HCT116 (cell line): ENCODE data around the gene TEX10. TPM values are rescaled to one million over a fixed set of nuclear protein-coding genes. Genes with fewer than 3 reads are reported as not detected.

Experiments used
- ATAC-seq: fragments of 200-7000 bp; cut with Tn5 transposase; 2 replicates; pipeline ENCODE4 v1.9.1; 2020; ENCODE audit warnings: mild to moderate bottlenecking, moderate library complexity
- BruUV-seq: library from RNA; stranded (reverse); fragments of 400-500 nt; replicated peaks from 2 replicates; lab custom pipeline; 2021; lab: Mats Ljungman, UMichigan
- CTCF ChIA-PET: fragments of 300-600 bp; sonication (Branson Sonifier 250); formaldehyde crosslinking; loops from one replicate; lab custom pipeline; 2021; ENCODE audit warnings: antibody characterized with exemption; lab: Charles Lee
- POLR2A ChIA-PET: fragments of 300-600, 350-600 bp; sonication (Branson Sonifier 250); formaldehyde crosslinking; loops from one replicate; lab custom pipeline; 2021; ENCODE audit warnings: antibody characterized with exemption; lab: Charles Lee
- RAD21 ChIA-PET, 2 experiments: fragments of 300-600 bp; sonication (Branson Sonifier 250); formaldehyde crosslinking; loops; one replicate each; lab custom pipeline; 2023; ENCODE audit warnings: low total read pairs in 2 of 2; ENCODE audit not compliant: uncharacterized antibody in 2 of 2, unreplicated experiment in 2 of 2, low non-redundant PET in 1 of 2; lab: Charles Lee
- DNase-seq: peaks from one replicate; pipeline ENCODE4 v3.0.0-alpha.2; 2010; ENCODE audit warnings: low read depth, low spot score
- H2AFZ ChIP-seq: fragments of 200-600 bp; shearing (Covaris generic), sonication (generic); 2 replicates; pipeline ENCODE4 v1.6.1; 2017; ENCODE audit warnings: low read depth, mixed run types, mixed read lengths, antibody characterized with exemption, low read length; ENCODE audit not compliant: poor library complexity, severe bottlenecking
- H3K27ac ChIP-seq: 2 replicates; pipeline ENCODE4 v1.5.1; 2012; ENCODE audit warnings: low read depth, low read length
- H3K27me3 ChIP-seq: fragments of 200-600 bp; sonication (generic); 2 replicates; pipeline ENCODE4 v1.6.1; 2016; ENCODE audit warnings: mixed run types, low read length, mixed read lengths; ENCODE audit not compliant: insufficient read depth
- H3K36me3 ChIP-seq, 2 experiments: fragments of 200-500 bp in 1 of 2; fragments of 200-600 bp in 1 of 2; sonication (Bioruptor generic) in 1 of 2; sonication (generic) in 1 of 2; 2 replicates each; pipeline versions ENCODE4 v1.5.1 to v1.6.1; 2014 to 2016; ENCODE audit warnings: low read length in 2 of 2, inconsistent platforms in 1 of 2, mixed read lengths in 1 of 2, mixed run types in 1 of 2; ENCODE audit not compliant: insufficient read depth in 2 of 2, control insufficient read depth in 1 of 2
- H3K4me1 ChIP-seq, 2 experiments: fragments of 200-600 bp in 1 of 2; sonication (generic) in 1 of 2; 2 replicates each; pipeline versions ENCODE4 v1.5.1 to v1.6.1; 2012 to 2017; ENCODE audit warnings: low read length in 2 of 2, inconsistent platforms in 1 of 2, mild to moderate bottlenecking in 1 of 2, mixed read lengths in 1 of 2, mixed run types in 1 of 2, moderate library complexity in 1 of 2; ENCODE audit not compliant: insufficient read depth in 2 of 2, control insufficient read depth in 1 of 2
- H3K4me2 ChIP-seq: fragments of 200-600 bp; sonication (generic); 2 replicates; pipeline ENCODE4 v1.6.1; 2017; ENCODE audit warnings: mixed run types, low read length, mixed read lengths
- H3K4me3 ChIP-seq, 2 experiments: fragments of 200-600 bp in 1 of 2; sonication (generic) in 1 of 2; replicated peaks in 1 of 2; 2 replicates each; pipeline ENCODE4 v1.5.1; 2011 to 2016; ENCODE audit warnings: low read length in 2 of 2, control low read depth in 1 of 2, low read depth in 1 of 2, mild to moderate bottlenecking in 1 of 2, mixed read lengths in 1 of 2, mixed run types in 1 of 2
- H3K79me2 ChIP-seq: fragments of 200-600 bp; sonication (generic); 2 replicates; pipeline ENCODE4 v1.6.1; 2017; ENCODE audit warnings: mild to moderate bottlenecking, mixed run types, low read length, moderate library complexity, mixed read lengths; ENCODE audit not compliant: insufficient read depth
- H3K9ac ChIP-seq: fragments of 200-600 bp; sonication (generic); 2 replicates; pipeline ENCODE4 v1.6.1; 2016; ENCODE audit warnings: low read length, mixed read lengths
- H3K9me2 ChIP-seq: fragments of 200-600 bp; sonication (generic), shearing (Covaris generic); 2 replicates; pipeline ENCODE4 v1.6.1; 2017; ENCODE audit warnings: mixed run types, mild to moderate bottlenecking, moderate library complexity; ENCODE audit not compliant: insufficient read depth
- H3K9me3 ChIP-seq, 2 experiments: fragments of 200-500 bp in 1 of 2; fragments of 200-600 bp in 1 of 2; sonication (Bioruptor generic) in 1 of 2; sonication (generic) in 1 of 2; 2 replicates each; pipeline ENCODE4 v1.6.1; 2014 to 2017; ENCODE audit warnings: low read length in 2 of 2, mixed read lengths in 2 of 2, inconsistent platforms in 1 of 2, low read depth in 1 of 2, mild to moderate bottlenecking in 1 of 2, mixed run types in 1 of 2, moderate library complexity in 1 of 2; ENCODE audit not compliant: control insufficient read depth in 1 of 2, insufficient read depth in 1 of 2
- H4K20me1 ChIP-seq: fragments of 200-600 bp; sonication (generic), shearing (Covaris generic); 2 replicates; pipeline ENCODE4 v1.6.1; 2017; ENCODE audit warnings: mixed run types, mild to moderate bottlenecking, moderate library complexity; ENCODE audit not compliant: insufficient read depth
- CBX3 ChIP-seq: IDR thresholded peaks from 2 replicates; pipeline ENCODE4 v1.6.1; 2012; ENCODE audit warnings: low read depth
- CEBPB ChIP-seq: IDR thresholded peaks from 2 replicates; pipeline ENCODE4 v1.6.1; 2012; ENCODE audit warnings: low read depth
- ELF1 ChIP-seq: IDR thresholded peaks from 2 replicates; pipeline ENCODE4 v1.6.1; 2012; ENCODE audit warnings: low read depth, borderline replicate concordance
- EZH2phosphoT487 ChIP-seq: fragments of 200-600 bp; IDR thresholded peaks from 2 replicates; pipeline ENCODE4 v1.6.1; 2018; ENCODE audit warnings: antibody characterized with exemption, borderline replicate concordance
- FOSL1 ChIP-seq: IDR thresholded peaks from 2 replicates; pipeline ENCODE4 v1.6.1; 2012; ENCODE audit warnings: low read depth
- JUND ChIP-seq: IDR thresholded peaks from 2 replicates; pipeline ENCODE4 v1.6.1; 2012
- MAX ChIP-seq: IDR thresholded peaks from 2 replicates; pipeline ENCODE4 v1.6.1; 2012
- POLR2AphosphoS5 ChIP-seq: IDR thresholded peaks from 2 replicates; pipeline ENCODE4 v1.6.1; 2011; ENCODE audit warnings: mild to moderate bottlenecking, low read depth, low read length, moderate library complexity
- REST ChIP-seq: IDR thresholded peaks from 2 replicates; pipeline ENCODE4 v1.6.1; 2012; ENCODE audit warnings: low read depth
- SRF ChIP-seq: IDR thresholded peaks from 2 replicates; pipeline ENCODE4 v1.6.1; 2012; ENCODE audit warnings: low read depth
- TCF7L2 ChIP-seq: IDR thresholded peaks from 2 replicates; pipeline ENCODE4 v1.7.0; 2011; ENCODE audit warnings: borderline replicate concordance, inconsistent platforms; ENCODE audit not compliant: insufficient read depth, insufficient read length; ENCODE audit errors: extremely low read depth
- intact Hi-C: fragments of 100-400 bp; cut with micrococcal nuclease; formaldehyde crosslinking; loops from 2 replicates; pipeline ENCODE4 v1.10.0; 2022
- total RNA-seq: library from RNA; stranded (reverse); gene quantifications from one replicate; pipeline ENCODE4 v1.2.1, GENCODE V29; 2021; ENCODE audit not compliant: unreplicated experiment

Gene TEX10
- total RNA-seq, 1 experiment from 2014 or later, result 53.0 TPM

GRCh38 chr9:100287186-100287585, 65.6 kb downstream of the TEX10 start:
- H4K20me1 ChIP-seq, result no peaks in the 10 kb centered on the region
- no TSS peak for BruUV-seq
- no peaks in the 10 kb centered on the region for H3K9me2 ChIP-seq
- 0 out of 4 replicates have a peak, but pooled peaks cover 0 to 5% of the 10 kb centered on the region in 2 experiments for H3K9me3 ChIP-seq
- no peak overlapping the region for H3K4me2 ChIP-seq
- H3K36me3 ChIP-seq, result peaks cover 0 to 25% of the 10 kb centered on the region in 2 experiments; a peak in 2 of 4 replicates
- ChIA-PET POLR2A (no interaction called here), CTCF (no interaction called here), RAD21 (no interaction called here)
- H3K9ac ChIP-seq, result no peak overlapping the region
- no peaks in the 10 kb centered on the region for H3K79me2 ChIP-seq
- no peak overlapping the region for H2AFZ ChIP-seq
- DNase-seq, result no peak
- H3K27ac ChIP-seq, result no peak overlapping the region
- no peak for TF ChIP-seq JUND
- TF ChIP-seq TCF7L2, result no peak
- no peak for TF ChIP-seq POLR2AphosphoS5
- TF ChIP-seq EZH2phosphoT487, result no peak
- TF ChIP-seq FOSL1, result no peak
- TF ChIP-seq CBX3, result no peak
- TF ChIP-seq CEBPB, result no peak
- TF ChIP-seq REST, result no peak
- no peak for TF ChIP-seq SRF
- TF ChIP-seq MAX, result no peak
- no peak for TF ChIP-seq ELF1
- no peaks in the 10 kb centered on the region for H3K4me1 ChIP-seq
- H3K27me3 ChIP-seq, result no peaks in the 10 kb centered on the region
- intact Hi-C loops, result no loop called here
- no peak for ATAC-seq
- H3K4me3 ChIP-seq, result no peak overlapping the region
